ENCODE results near the gene SCN3A.

The SCN3A gene

DNA sequence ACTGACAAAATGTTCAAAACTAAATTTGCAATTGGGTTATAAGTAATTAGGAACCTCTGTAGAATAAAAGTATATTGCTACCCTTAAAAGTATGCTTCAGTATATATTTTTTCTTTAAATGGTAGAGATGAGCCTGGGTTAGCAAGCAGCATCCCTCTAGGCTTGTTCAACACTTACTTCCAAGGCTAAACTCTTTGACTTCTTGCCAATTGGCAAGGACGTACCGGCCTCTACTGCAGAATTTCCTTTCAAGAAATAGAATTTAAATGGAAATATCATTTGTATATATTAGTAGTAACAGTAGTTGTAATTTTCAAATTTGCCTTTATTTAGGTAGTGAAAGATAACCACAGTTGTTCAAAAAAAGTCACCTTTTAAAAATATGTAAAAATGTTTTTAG is 143.4 kb downstream of the SCN3A start:
- TF ChIP-seq EGR1 (IDR thresholded peaks at IDR 0.05), result no peak
- TF ChIP-seq ZBTB7A (IDR thresholded peaks at IDR 0.05; ENCODE audit: low read depth), result no peak
- no peak for TF ChIP-seq TCF12 (IDR thresholded peaks at IDR 0.05; ENCODE audit: low read depth)

DNA sequence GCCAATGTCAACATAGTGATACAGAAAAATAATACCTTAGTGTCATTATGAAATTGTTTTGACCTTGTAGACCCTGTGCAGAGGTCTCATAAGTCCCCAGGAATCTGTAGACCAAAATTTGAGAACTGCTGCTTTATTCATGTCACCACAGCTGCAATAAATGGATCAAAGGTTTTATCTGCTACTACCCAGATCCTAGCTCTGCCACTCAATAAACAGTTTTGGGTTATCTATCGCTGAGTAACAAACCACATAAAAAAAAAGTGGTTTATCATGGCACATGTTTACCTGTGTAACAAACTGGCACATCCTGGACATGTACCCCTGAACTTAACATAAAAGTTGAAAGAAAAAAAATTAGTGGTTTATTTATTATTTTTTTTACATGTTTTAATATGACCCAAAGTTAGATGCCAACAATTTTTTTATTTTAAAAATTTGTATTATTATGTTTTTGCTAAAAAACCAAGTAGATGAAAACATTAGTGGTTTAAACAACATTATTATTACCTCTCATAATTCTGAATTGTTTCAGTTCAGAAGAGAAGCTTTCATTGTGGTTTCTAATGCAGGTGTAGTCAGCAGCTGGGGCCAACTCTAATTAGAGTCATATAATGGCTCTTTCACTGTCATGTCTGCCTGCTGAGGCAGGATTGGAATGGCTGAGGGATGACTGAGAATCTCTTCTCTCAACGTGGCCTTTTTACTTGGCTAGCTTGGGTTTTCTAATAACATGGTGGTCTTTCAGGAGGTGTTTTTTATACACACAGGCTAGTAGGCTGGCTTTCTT is 145.2 kb downstream of the SCN3A start:
- TF ChIP-seq CREB1 (IDR thresholded peaks at IDR 0.05; ENCODE audit: low read depth) (no peak), EP300 (IDR thresholded peaks at IDR 0.05; ENCODE audit: borderline replicate concordance) (no peak), YY1 (IDR thresholded peaks at IDR 0.05; ENCODE audit: low read depth) (no peak), RAD21 (IDR thresholded peaks at IDR 0.05; ENCODE audit: low read depth) (no peak), FOXM1 (IDR thresholded peaks at IDR 0.05; ENCODE audit: borderline replicate concordance, low read depth) (no peak), ZBTB7A (IDR thresholded peaks at IDR 0.05; ENCODE audit: low read depth) (no peak), TAF1 (IDR thresholded peaks at IDR 0.05; ENCODE audit: low read depth) (no peak), TEAD4 (IDR thresholded peaks at IDR 0.05) (no peak), EGR1 (IDR thresholded peaks at IDR 0.05) (no peak), CEBPB (IDR thresholded peaks at IDR 0.05) (no peak), NFIC (IDR thresholded peaks at IDR 0.05) (no peak), TCF12 (IDR thresholded peaks at IDR 0.05; ENCODE audit: low read depth) (no peak)
- TF ChIP-seq, protein P1, sequence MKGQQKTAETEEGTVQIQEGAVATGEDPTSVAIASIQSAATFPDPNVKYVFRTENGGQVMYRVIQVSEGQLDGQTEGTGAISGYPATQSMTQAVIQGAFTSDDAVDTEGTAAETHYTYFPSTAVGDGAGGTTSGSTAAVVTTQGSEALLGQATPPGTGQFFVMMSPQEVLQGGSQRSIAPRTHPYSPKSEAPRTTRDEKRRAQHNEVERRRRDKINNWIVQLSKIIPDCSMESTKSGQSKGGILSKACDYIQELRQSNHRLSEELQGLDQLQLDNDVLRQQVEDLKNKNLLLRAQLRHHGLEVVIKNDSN (IDR thresholded peaks at IDR 0.05), result no peak
- TF ChIP-seq, protein P2, sequence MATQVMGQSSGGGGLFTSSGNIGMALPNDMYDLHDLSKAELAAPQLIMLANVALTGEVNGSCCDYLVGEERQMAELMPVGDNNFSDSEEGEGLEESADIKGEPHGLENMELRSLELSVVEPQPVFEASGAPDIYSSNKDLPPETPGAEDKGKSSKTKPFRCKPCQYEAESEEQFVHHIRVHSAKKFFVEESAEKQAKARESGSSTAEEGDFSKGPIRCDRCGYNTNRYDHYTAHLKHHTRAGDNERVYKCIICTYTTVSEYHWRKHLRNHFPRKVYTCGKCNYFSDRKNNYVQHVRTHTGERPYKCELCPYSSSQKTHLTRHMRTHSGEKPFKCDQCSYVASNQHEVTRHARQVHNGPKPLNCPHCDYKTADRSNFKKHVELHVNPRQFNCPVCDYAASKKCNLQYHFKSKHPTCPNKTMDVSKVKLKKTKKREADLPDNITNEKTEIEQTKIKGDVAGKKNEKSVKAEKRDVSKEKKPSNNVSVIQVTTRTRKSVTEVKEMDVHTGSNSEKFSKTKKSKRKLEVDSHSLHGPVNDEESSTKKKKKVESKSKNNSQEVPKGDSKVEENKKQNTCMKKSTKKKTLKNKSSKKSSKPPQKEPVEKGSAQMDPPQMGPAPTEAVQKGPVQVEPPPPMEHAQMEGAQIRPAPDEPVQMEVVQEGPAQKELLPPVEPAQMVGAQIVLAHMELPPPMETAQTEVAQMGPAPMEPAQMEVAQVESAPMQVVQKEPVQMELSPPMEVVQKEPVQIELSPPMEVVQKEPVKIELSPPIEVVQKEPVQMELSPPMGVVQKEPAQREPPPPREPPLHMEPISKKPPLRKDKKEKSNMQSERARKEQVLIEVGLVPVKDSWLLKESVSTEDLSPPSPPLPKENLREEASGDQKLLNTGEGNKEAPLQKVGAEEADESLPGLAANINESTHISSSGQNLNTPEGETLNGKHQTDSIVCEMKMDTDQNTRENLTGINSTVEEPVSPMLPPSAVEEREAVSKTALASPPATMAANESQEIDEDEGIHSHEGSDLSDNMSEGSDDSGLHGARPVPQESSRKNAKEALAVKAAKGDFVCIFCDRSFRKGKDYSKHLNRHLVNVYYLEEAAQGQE (IDR thresholded peaks at IDR 0.05; ENCODE audit: low read depth), result no peak
- TF ChIP-seq, protein P3, sequence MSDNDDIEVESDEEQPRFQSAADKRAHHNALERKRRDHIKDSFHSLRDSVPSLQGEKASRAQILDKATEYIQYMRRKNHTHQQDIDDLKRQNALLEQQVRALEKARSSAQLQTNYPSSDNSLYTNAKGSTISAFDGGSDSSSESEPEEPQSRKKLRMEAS (IDR thresholded peaks at IDR 0.05), result no peak

DNA sequence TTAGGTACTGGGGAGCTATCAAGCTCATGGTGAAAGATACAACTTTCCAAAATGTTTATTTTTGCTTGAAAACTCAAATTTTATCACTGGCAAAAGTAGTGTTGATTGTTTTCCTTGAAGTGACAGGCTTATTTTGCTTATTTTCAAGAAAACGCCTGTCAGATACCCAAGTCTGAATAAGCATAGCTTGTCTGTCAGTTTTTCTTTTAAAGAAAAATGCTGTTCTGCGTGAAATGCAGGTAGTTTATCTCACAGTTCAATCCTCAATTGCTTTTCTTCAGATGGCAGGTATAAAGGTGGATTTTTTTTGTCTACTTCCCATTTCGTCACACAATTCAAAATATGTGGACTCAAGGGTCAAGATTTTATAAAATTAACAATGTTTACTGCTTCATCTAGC is 145.9 kb downstream of the SCN3A start:
- TF ChIP-seq YY1 (IDR thresholded peaks at IDR 0.05; ENCODE audit: low read depth) (no peak), TAF1 (IDR thresholded peaks at IDR 0.05; ENCODE audit: low read depth) (no peak), EGR1 (IDR thresholded peaks at IDR 0.05) (no peak), EP300 (IDR thresholded peaks at IDR 0.05; ENCODE audit: borderline replicate concordance) (no peak)
- TF ChIP-seq, protein P1 (IDR thresholded peaks at IDR 0.05), result no peak

DNA sequence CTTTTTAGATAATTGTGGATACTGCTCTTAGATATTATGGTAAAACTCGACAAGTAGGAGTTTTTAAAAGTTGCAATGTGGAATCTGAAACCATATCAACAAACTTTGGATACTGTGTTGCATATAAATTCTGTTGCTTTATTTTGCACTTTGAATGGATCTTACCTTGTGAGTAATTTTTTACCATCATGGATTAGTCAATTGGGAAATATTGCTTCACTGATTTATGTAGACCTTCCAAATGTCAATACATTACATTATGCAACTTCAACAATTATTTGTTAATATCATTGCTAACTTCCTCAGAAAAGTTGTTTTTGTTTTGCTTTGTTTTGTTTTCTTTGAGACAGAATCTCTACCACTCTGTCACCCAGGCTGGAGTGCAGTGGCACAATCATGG is 146.5 kb downstream of the SCN3A start:
- TF ChIP-seq NFIC (IDR thresholded peaks at IDR 0.05), result no peak
- no peak for TF ChIP-seq EP300 (IDR thresholded peaks at IDR 0.05; ENCODE audit: borderline replicate concordance)
- no peak for TF ChIP-seq TAF1 (IDR thresholded peaks at IDR 0.05; ENCODE audit: low read depth)
- no peak for TF ChIP-seq TEAD4 (IDR thresholded peaks at IDR 0.05)
- no peak for TF ChIP-seq TCF12 (IDR thresholded peaks at IDR 0.05; ENCODE audit: low read depth)
- TF ChIP-seq ZBTB7A (IDR thresholded peaks at IDR 0.05; ENCODE audit: low read depth), result no peak
- TF ChIP-seq CEBPB (IDR thresholded peaks at IDR 0.05), result no peak
- no peak for TF ChIP-seq FOXM1 (IDR thresholded peaks at IDR 0.05; ENCODE audit: borderline replicate concordance, low read depth)
- TF ChIP-seq, protein P1 (IDR thresholded peaks at IDR 0.05), result no peak
- TF ChIP-seq CREB1 (IDR thresholded peaks at IDR 0.05; ENCODE audit: low read depth), result no peak
- no peak for TF ChIP-seq EGR1 (IDR thresholded peaks at IDR 0.05)
- TF ChIP-seq, protein P2 (IDR thresholded peaks at IDR 0.05; ENCODE audit: low read depth), result no peak

DNA sequence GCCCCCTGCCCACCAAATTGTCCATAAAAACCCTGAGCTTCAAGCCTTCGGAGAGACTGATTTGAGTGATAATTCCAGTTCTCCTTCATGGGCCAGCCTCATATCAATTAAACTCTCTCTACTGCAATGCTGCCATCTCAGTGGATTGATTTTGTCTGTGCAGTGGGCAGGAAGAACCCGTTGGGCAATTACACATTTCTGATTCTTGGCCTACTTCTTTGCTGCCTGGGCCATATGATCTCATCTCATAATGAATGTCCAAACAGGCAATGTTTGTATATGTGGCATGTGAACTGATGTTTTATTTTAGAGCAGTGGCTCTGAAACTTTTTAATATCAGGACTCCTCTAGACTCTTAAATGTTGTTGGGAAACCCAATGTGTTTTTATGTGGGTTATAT is 147.3 kb downstream of the SCN3A start:
- no peak for TF ChIP-seq TEAD4 (IDR thresholded peaks at IDR 0.05)
- no peak for TF ChIP-seq TAF1 (IDR thresholded peaks at IDR 0.05; ENCODE audit: low read depth)

DNA sequence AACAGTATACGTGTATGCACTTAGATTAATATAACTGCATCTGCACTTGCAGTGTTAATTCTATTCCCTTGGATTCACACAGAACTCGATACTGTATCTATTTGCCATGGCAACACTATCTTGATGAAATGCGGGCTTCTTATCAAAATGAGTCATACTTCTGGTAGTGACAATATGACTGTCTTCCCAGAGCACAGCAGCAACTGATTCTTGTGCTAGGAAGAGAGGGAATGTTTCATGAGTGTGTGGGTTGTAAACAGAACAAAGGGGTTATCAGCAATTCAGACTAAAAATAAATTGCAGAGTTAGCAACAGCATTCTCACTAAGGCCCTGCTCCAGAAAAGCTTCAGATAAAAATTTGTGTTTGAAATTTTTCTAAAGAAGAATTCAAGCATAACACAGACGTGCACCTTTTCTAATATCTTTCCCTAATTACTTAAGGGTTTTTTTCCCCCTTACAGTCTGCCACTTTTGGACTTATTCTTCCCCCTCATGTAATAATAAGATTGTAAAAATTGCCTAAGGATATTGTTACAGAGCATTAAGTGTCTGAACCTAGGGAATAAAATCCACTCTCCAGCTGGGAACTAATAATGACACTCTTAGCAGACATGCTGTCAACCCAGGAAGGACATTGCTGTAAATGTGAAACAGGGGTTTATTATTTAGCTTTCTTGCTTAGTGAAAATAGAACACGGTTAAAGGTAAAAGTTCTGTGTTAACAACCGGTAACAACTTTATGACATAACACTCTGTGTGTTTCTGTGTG is 148.6 kb downstream of the SCN3A start:
- no peak for TF ChIP-seq CREB1 (IDR thresholded peaks at IDR 0.05; ENCODE audit: low read depth)
- TF ChIP-seq, protein P2 (IDR thresholded peaks at IDR 0.05; ENCODE audit: low read depth), result no peak
- no peak for TF ChIP-seq EGR1 (IDR thresholded peaks at IDR 0.05)
- TF ChIP-seq YY1 (IDR thresholded peaks at IDR 0.05; ENCODE audit: low read depth), result no peak
- TF ChIP-seq ZBTB7A (IDR thresholded peaks at IDR 0.05; ENCODE audit: low read depth), result no peak
- TF ChIP-seq, protein P3 (IDR thresholded peaks at IDR 0.05), result no peak
- TF ChIP-seq NFIC (IDR thresholded peaks at IDR 0.05), result no peak
- no peak for TF ChIP-seq TCF12 (IDR thresholded peaks at IDR 0.05; ENCODE audit: low read depth)
- TF ChIP-seq CEBPB (IDR thresholded peaks at IDR 0.05), result no peak
- no peak for TF ChIP-seq TEAD4 (IDR thresholded peaks at IDR 0.05)
- TF ChIP-seq FOXM1 (IDR thresholded peaks at IDR 0.05; ENCODE audit: borderline replicate concordance, low read depth), result no peak
- TF ChIP-seq, protein P1 (IDR thresholded peaks at IDR 0.05), result no peak

Measured in Ishikawa (cell line).